Lung (tissue), 12 donors: ENCODE results near the gene FHDC1. TPM values are rescaled to one million over a fixed set of nuclear protein-coding genes. Genes with fewer than 3 reads are reported as not detected.
"Not testable (repeated sequence)": the region's sequence is repeated elsewhere in the genome, so short reads cannot be mapped to it uniquely, and the experiment has no call there.

Experiments used
- ATAC-seq: fragments of 200-7000 bp; cut with Tn5 transposase; one replicate; pipeline ENCODE4 v1.9.1; 2020; ENCODE audit warnings: moderate number of reproducible peaks; ENCODE audit not compliant: insufficient read depth, low FRiP score
- DNase-seq, 3 donors: peaks; one replicate each; pipeline ENCODE4 v3.0.0-alpha.2; 2013 to 2017
- H3K27ac ChIP-seq, 2 donors: one replicate each; pipeline ENCODE4 v1.5.1; 2013; ENCODE audit warnings: mild to moderate bottlenecking in 2 of 2, moderate library complexity in 2 of 2, control low read depth in 1 of 2, inconsistent platforms in 1 of 2, low read depth in 1 of 2, low read length in 1 of 2
- H3K27me3 ChIP-seq, 3 donors: one replicate each; pipeline ENCODE4 v1.5.1; 2013; ENCODE audit warnings: low read length in 2 of 3; ENCODE audit not compliant: control insufficient read depth in 3 of 3, insufficient read depth in 3 of 3
- H3K36me3 ChIP-seq, 4 donors: one replicate each; pipeline ENCODE4 v1.5.1; 2013; ENCODE audit warnings: low read length in 4 of 4, mild to moderate bottlenecking in 1 of 4, moderate library complexity in 1 of 4; ENCODE audit not compliant: control insufficient read depth in 4 of 4, insufficient read depth in 4 of 4
- H3K4me1 ChIP-seq, 5 donors: one replicate each; pipeline ENCODE4 v1.5.1; 2013; ENCODE audit warnings: low read length in 5 of 5, mild to moderate bottlenecking in 2 of 5, moderate library complexity in 1 of 5; ENCODE audit not compliant: control insufficient read depth in 5 of 5, insufficient read depth in 5 of 5
- H3K4me3 ChIP-seq: one replicate; pipeline ENCODE4 v1.5.1; 2013; ENCODE audit warnings: mild to moderate bottlenecking, control low read depth, moderate library complexity
- H3K9ac ChIP-seq, 2 donors: one replicate each; pipeline ENCODE4 v1.5.1; 2013; ENCODE audit warnings: low read length in 2 of 2, control low read depth in 1 of 2; ENCODE audit not compliant: insufficient read depth in 1 of 2
- H3K9me3 ChIP-seq, 4 donors: one replicate each; pipeline ENCODE4 v1.5.1; 2013; ENCODE audit warnings: low read length in 3 of 4, mild to moderate bottlenecking in 1 of 4, moderate library complexity in 1 of 4; ENCODE audit not compliant: control insufficient read depth in 4 of 4, insufficient read depth in 3 of 4
- WGBS, 2 donors: extraction: QIAGEN DNeasy Blood & Tissue Kit; methylation state at CpG; one replicate each; pipeline ENCODE4 v1.1.7; 2013; 5-methylcytosine and 5-hydroxymethylcytosine counted together
- polyA plus RNA-seq, 2 donors: library from polyadenylated mRNA; stranded (reverse); fragments of 200-250 nt; gene quantifications; one replicate each; pipeline ENCODE4 v1.2.1, GENCODE V29; 2013
- total RNA-seq, 2 donors: library from RNA; depleted of rRNA in 1 of 2; stranded (reverse); fragments of >200 nt in 1 of 2; gene quantifications; one replicate each; pipeline ENCODE4 v1.2.1, GENCODE V29; 2014 to 2021
- TF ChIP-seq, protein P1 (sequence below): IDR thresholded peaks from 2 replicates; pipeline ENCODE4 v1.5.1; 2012; ENCODE audit warnings: mild to moderate bottlenecking; ENCODE audit errors: control extremely low read depth, extremely low read depth
- donor health status: control.
- donor health status: control.
- donor health status: Bipolar disorder and iron deficiency.
- donor health status: healthy.
- donor health status: DM: yes; HTN: yes; CAD: no.

Gene FHDC1
- total and polyA plus RNA-seq, 4 donors, result 4.3 to 27.2 (median 17.3) TPM

DNA sequence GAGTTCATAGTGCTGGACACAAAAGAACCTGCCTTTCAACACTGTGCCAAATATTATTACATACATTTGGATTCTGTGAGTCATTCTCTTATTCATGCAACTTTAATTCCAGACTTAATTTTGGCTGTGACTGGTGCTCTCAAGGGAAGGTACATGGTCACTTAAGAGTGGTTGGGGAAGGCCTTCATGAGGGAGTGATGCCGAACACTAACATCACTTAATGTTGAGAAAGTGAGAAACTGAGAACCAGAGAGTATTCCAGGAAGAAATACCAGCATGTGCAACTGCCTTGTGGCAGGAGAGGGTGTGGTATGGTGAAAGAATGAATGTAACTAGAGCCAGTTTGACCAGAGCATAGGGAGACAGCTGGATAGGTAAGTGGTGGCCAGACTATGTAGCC lies 41.5 kb upstream of the FHDC1 start:
- DNase-seq (no peak), ATAC-seq (peak; percentile 63)
- H3K9me3 ChIP-seq, result no peaks in the 10 kb centered on the region
- H3K9ac ChIP-seq, result no peak overlapping the region
- H3K36me3 ChIP-seq, result peaks cover 0 to 11% (median 5%) of the 10 kb centered on the region in 4 donors
- H3K27ac ChIP-seq, result no peak overlapping the region
- H3K4me3 ChIP-seq, result no peak overlapping the region
- H3K4me1 ChIP-seq, result peaks cover 0 to 2% (median 0%) of the 10 kb centered on the region in 5 donors
- H3K27me3 ChIP-seq, result no peaks in the 10 kb centered on the region
- TF ChIP-seq, protein P1, sequence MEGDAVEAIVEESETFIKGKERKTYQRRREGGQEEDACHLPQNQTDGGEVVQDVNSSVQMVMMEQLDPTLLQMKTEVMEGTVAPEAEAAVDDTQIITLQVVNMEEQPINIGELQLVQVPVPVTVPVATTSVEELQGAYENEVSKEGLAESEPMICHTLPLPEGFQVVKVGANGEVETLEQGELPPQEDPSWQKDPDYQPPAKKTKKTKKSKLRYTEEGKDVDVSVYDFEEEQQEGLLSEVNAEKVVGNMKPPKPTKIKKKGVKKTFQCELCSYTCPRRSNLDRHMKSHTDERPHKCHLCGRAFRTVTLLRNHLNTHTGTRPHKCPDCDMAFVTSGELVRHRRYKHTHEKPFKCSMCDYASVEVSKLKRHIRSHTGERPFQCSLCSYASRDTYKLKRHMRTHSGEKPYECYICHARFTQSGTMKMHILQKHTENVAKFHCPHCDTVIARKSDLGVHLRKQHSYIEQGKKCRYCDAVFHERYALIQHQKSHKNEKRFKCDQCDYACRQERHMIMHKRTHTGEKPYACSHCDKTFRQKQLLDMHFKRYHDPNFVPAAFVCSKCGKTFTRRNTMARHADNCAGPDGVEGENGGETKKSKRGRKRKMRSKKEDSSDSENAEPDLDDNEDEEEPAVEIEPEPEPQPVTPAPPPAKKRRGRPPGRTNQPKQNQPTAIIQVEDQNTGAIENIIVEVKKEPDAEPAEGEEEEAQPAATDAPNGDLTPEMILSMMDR, result no peak
- 64 to 66% methylated on average over 1 of the region's 1 CpG for WGBS, 2 donors

DNA sequence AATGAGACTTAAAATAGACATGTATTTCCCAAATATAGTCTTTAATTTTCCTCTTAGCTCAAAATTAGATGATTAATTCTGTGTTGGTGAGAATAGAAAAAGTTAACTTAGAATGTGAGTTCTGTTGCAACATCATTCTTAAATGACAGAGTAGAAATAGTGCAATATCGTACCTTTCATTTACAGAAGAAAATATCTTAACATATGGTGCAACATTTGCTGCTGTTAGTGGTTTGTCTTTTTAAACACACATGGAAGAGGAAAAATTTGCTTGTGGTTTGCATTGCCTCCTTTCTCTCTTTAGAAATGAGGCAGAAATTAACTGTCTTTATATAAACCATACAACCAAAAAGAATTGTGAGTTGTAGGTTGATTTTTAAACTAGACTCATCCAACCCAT lies 39.3 kb upstream of the FHDC1 start:
- TF ChIP-seq, protein P1, result no peak
- WGBS, 2 donors, result 24 to 42% methylated on average over 1 of the region's 1 CpG
- H3K36me3 ChIP-seq, result peaks cover 0 to 10% (median 2%) of the 10 kb centered on the region in 4 donors
- no peak for ATAC-seq
- no peaks in the 10 kb centered on the region for H3K27me3 ChIP-seq
- H3K4me1 ChIP-seq, result peaks cover 0 to 2% (median 0%) of the 10 kb centered on the region in 5 donors
- no peak overlapping the region for H3K27ac ChIP-seq
- H3K9me3 ChIP-seq, result no peaks in the 10 kb centered on the region
- no peak overlapping the region for H3K9ac ChIP-seq
- no peak for DNase-seq
- H3K4me3 ChIP-seq, result no peak overlapping the region

DNA sequence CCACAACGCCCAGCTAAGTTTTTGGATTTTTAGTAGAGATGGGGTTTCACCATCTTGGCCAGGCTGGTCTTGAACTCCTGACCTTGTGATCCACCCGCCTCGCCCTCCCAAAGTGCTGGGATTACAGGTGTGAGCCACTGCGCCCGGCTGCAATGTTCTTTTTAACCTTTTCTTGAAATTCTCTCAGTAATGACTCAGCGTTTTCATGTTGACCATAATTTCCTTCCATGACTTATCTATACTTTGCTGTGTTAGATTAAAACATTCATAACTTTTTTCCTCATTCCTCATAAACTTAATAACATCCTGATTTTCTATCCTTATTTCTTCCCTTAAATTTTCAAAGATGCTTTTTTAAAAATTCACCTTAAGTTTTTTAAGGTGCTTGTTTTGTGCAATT lies 38.0 kb upstream of the FHDC1 start:
- H3K9me3 ChIP-seq, H3K9ac ChIP-seq, H3K4me1 ChIP-seq, H3K27me3 ChIP-seq, DNase-seq, H3K4me3 ChIP-seq, H3K27ac ChIP-seq, ATAC-seq, H3K36me3 ChIP-seq: not testable (repeated sequence)
- 55 to 83% methylated on average over 6 of the region's 6 CpGs for WGBS, 2 donors

DNA sequence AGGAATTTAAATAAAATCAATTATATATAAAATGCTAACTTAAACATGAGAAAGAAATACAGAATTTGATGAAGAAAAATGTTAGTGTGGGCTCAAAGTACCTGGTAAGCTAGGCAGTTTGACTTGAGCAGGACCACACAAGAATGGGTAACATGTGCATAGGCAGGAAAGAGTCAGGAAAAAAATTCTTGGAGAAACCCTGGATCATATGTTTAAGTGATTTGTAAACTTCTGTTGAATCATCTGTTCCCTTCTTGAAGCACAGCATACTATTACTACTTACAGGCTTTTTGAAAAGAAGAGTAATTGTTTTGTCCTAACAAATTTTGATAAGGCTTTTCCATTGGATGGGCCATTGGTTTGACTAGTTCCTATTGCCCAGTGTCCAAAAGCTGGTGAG lies 37.5 kb upstream of the FHDC1 start:
- peaks cover 0 to 2% (median 0%) of the 10 kb centered on the region in 5 donors for H3K4me1 ChIP-seq
- no peaks in the 10 kb centered on the region for H3K9me3 ChIP-seq
- peaks cover 0 to 7% (median 0%) of the 10 kb centered on the region in 4 donors for H3K36me3 ChIP-seq
- no peak overlapping the region for H3K4me3 ChIP-seq
- TF ChIP-seq, protein P1, result no peak
- H3K27ac ChIP-seq, result no peak overlapping the region
- ATAC-seq (no peak), DNase-seq (no peak)
- H3K9ac ChIP-seq, result no peak overlapping the region
- H3K27me3 ChIP-seq, result no peaks in the 10 kb centered on the region
